DMS53 (cell line): Measurements from ENCODE around the gene CADM1.

Source experiments
- DNase-seq: peaks from one replicate; lab custom pipeline; 2025; lab: John Stamatoyannopoulos, UW

CADM1 gene

DNA sequence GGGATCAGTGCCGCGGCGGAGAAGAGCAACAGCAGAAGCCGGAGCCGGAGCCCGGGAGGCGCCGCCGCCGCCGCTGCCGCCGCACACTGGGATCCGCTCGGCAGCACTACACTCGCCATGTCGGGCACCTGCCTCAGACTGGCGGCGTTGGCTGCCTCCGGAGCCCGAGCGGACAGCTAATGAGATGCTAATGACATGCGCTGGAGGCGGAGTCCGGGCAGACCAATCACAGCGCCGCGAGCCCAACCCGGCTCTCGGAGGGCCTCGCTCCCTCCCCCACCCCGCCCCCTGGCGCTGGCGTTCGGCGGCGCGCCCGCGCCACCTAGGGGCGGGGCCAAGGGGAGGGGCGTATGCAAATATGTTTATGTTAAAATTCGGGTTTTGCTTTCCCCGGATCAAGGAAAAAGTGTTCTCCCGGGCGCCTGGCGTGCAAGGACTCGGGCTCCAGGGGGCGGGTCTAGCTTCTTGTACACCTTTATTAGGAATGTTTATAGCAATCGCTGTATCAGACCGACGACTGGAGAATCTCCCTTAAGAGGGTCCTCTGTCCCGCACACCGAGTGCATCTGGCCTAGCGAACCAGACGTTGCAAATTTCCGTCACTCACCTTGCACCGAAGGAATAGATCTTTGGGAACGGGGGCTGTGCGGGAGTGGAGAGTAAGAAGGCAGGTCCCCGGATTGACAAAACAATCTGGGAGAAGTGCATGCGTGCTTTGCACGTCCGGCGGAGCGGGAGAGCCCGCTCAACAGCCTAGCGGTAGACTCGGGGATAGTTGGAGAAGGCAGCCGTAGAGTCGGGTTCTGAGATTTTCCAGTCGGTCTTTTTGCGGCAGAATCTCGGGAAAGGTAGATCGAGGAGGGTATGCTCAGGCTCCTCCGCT lies at the start of gene CADM1:
TSS of gene CADM1 (minus strand) at position 140 of the 883 bp plus-strand sequence.
- DNase-seq = peak; percentile 99

DNA sequence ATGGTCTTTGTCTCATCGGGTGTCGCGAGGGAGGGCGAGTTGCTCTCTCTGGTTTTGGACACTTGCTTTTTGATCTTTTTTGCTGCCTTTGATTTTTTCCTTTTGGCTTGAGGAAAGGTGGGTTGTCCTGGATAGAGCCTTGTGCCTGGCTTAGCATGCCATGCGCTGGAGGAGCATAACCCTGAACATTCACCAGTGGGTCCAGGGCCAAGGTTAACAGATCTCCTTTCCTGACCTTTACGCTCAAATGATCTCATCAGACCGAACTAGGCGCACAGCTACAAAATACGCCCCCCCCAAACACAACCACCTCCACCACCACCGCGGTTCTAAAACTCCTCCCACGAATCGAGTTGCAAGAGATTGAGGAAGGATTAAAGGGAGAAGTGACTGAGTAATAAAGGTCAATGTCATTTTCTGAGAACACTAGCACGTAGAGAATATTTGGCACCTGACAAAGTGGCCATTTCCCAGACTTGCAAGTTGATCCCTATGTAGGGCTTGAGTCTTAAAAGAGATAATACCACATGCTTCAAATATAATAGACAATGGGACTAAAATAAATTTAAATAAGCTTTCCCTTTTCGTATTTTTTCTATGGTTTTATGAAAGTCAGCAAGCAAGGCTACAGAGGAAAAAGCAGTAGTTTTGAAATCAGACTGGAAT lies 48.7 kb upstream of the CADM1 start:
- DNase-seq = no peak

DNA sequence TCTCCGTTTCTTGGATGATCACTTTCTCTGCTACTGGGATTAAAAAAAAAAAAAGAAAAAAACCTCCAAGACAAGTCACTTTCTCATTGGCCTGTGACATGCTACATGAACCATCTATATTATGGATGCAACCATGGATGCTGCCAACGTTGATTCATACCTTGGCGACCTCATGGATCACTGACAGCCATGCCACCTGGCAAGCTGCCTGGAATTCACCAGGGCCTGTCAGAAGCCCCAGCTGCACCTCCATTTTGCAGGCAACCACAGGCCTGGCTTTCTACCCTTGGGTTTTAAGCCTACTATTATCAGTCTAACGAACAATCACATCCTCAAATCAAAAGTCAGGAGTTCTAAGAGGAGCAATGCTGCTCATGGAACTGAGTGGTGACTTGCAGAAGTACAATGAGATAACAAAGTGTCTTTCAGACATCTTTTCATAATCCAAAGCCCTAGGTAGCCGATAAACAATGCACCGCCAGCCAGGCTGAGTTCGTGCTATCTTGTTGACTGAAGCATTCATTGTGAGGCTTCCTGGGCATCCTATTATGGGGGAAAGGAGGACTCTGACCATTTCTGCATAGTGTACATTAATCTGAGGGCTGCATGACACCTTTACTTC lies 48.0 kb upstream of the CADM1 start:
- DNase-seq = peak; percentile 66

DNA sequence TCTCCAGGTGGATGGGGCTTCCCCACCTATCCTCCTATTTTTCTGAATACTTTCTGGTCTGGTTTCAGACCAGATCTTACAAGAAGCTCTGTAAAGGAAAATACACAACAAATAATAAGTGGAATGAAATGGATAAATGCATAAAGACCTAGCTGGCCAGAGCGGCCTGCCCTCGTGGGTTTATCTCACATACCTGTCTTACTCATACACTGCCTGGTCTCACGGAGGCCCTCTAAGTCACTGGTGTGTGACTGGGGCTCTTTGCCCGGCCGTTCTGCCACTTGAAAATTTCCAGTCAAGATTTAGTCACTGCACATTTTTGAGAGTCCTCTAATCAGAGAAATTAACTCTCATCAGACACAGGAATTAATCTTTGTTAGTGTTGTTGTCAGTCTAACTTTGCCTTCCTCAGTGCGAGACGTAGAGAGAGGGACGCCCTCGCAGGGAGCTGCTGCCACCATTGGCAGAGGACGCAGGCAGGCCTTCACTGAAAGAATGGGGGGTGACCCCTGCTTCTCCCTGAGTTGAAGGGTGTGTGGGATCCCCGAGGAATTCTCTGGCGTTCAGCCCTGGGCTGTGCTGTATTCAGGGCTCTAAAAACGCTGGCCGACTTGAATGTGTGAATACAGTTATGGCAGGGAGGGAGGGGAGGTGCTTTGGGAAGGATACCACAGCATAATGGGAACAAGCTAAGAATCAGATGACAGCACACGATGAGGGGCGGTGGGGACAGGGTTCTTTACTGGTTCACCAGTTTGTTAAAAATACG lies 46.3 kb upstream of the CADM1 start:
- DNase-seq = peak; percentile 62

DNA sequence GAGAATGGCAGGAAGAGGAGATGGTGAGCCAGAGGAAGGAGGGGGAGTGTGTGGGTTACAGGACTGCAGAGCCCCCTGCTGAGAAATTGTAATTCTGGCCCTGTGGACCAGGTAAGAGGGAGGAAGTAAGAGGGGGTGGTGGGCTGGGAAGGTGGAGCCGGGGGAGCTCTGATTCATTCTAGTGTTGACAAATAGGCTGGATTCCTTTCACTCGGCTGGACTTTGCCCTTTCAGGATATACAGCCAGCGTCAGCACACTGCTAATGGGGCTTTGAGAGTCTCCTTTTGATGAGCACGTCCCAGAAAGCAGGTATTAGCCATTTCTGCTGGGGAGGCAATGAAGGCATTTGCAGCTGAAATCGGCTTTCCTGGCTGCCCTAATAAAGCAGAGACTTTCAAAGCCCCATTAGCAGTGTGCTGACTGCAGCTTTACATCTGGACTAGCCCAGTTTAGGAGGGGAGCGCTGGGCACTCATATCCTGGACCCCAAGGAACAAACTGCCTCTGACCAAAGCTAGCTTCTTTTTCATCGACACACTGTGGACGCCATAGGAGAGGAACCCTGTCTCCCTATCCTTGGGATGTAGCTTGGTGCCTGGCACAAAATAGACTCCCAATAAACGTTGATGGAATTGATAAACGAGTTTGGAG lies 44.8 kb upstream of the CADM1 start:
- DNase-seq = peak; percentile 97

DNA sequence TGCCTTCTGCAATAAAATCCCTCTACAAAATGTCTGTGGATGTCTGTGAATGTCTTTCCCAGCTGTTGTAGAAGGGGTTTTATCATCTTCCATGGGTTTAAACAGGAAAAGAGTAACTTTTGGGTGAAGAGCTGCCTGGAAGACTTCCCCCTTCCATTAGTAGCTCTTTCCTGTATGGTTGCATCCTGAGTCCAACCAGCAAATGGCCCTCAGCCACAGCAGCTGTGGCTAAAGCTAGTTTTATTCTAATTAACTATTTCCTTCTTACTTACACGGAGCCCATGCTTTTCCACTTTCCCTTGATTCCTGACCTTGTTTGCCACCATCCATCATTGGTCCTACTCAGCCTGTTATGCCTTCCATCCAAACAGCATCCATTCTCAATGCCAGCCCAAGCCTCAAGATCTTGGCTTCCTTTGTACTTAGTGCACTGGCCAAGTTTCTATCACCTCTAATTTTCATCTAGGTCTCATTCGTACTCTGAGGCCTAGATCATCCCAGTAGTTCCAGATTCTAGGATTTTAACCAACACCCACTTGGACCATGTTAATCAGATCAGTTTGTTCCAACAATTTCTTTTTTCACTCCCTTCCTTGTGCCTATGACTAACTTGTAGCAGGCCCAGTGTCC lies 41.5 kb upstream of the CADM1 start:
- no peak for DNase-seq

DNA sequence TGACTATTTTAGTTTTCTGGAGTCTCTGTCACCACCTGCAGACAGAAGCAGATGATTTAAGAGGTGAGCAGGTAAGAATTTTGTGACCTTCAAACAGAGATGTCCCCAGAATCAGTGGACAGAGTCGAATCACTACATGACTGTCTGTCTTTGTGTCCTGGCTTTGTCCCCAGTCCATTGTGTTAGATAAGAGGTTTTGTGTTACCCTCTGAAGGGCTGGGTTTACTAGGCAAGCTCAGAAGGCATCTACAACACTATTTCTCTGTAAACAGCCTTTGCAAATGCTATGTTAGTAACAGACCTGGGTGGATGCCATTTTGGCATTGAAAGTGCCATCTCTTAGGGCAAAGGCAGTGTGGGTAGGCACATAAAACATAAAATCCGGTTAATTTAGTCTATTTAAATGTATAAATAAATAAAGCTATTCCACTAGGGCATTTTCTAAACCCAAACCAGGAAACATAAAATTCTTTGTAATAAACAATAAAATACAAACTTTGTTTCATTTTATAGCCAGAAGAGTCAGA lies 40.3 kb upstream of the CADM1 start:
- peak; percentile 61 for DNase-seq

DNA sequence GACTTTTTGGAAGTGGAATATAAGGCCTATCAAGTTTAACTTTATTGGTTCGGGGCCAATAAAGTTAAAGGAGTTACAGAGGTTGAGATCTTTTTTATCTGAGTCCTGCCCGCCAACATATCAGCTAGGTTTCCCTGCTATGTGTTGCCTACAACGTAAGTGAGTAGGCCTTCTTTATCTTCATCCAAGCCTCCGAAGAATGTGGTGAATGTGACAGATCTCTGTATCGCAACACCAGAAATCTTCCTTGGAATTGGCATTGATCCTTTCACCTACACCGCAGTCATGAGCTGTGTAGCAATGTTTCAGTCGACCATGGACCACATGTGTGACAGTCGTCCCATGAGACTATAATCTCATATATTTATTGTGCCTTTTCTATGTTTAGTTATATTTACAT lies 37.3 kb upstream of the CADM1 start:
- DNase-seq = no peak

DNA sequence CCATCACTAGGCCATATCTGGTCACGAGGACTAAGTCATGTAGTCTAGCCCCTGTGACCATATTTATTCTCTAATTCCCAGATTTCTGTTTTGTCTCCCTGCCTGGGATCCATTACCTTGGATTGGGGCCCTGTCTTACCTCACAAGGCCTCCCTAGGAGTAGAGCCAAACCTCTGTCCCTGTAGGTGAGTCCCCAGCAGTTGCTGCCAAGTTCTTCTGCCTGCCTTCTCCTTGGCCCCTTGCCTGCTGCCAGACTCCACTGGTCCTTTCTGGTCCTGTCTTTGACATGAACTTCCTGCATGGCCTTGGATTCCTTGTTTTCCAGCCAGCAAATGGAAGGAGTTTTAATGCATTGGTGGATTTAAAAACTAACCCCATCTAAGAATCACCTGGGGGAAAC lies 35.6 kb upstream of the CADM1 start:
- no peak for DNase-seq

DNA sequence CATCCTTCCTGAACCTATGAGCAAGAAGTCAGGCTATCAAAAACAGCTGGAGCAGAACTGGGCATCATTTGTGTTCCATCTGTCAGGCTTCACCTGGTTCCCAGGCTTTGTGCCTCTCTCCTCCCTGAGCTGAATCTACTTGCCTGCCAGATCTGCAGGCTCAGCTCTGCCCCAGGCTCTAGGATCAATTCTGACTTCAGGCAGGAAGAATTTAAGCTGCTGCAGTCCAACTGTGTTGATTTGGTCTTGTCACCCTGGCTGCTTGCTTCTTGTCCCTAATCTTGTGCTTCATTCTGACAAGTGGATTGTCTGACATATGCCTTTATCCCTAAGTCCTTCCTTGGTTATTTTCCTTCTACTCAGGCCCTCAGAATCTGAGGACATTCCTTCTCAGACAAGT lies 31.6 kb upstream of the CADM1 start:
- DNase-seq = no peak

DNA sequence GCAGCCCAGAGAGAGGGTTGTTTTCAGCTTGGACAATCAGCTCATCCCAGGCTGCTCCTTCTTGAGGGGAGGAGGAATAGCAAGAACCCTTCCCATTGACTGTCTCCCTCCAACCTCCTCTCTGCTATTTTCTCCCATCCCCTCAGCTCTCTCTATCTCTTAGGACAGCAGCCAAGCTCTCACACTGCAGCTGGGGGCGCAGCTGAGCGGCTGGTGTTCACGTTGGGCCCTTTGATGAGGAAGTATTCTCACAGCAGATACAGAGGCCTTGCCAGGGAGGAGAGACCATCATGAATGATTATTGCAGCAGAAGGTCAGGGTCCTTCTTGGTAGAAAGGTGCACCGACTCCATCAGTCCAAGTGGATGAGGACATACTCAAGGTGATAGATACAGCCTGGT lies 26.5 kb upstream of the CADM1 start:
- peak; percentile 53 for DNase-seq

DNA sequence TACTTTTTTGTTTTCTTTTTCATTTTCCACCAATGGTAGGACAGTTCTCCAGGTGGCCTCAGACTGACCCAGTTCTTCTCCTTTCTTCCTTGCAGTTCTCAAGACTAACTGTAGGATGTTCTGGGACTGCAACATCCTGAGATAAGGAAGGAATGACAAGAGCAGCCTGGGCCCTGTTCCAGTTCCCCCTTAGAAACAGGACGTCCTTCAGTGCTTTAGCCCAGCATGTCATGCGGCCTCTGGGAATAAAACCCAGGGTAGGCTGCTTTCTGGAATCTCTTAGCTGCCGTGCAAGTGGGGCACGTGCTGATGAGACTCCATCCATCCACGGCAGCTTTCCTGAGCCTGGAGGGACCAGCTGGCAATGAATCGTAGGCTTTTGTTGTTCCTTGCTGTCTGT lies 24.0 kb upstream of the CADM1 start:
- peak; percentile 45 for DNase-seq

DNA sequence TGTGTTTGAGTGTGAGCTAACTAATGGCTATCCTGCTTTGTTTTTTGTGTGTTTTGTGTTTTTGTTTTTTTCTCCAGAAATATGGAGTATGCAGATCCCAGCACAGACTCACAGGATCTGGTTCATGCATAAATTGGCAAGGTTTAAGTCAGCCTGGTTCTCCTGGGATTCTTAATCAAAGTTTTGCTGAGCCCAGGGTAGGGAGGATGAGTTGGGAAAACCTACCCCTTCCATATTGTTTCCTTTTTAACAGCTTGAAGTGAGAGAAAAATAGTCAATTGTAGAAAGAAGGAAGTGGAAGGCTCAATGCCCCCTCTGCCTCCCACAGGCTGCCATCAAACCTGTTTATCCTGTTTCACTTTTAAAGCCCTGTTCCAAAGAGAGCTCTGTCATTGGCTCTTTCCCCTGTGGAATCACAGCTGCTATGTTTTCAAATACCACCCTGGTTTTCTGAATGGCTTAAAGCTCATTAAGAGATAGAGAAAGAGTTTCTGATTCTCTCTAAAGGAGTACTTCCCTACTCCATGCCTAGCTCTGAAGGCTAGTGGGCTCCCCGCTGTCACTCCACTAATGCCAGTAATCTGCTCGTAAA lies 23.4 kb upstream of the CADM1 start:
- DNase-seq = peak; percentile 93

DNA sequence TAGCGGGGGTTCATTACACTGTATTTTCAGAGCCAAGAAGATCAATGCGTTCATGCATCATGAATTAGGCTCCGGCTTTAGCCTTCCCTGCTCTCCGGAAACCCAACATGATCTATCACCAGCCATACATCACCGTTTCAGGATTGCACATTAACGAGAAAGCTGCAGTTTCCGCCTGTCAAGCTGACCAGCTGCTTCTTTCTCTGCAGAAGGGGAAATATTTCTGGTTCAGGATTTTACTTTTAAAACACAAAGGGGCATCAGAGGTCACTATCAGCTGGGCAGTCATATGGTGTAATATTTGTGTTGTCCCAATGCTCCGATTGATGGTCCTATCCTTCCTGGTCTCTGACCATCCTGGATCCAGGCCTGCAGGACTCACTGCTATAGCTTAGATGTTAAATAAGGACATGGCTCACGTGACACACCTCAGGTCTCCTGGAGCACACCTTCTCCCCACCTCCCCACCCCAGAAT lies 21.4 kb upstream of the CADM1 start:
- no peak for DNase-seq

DNA sequence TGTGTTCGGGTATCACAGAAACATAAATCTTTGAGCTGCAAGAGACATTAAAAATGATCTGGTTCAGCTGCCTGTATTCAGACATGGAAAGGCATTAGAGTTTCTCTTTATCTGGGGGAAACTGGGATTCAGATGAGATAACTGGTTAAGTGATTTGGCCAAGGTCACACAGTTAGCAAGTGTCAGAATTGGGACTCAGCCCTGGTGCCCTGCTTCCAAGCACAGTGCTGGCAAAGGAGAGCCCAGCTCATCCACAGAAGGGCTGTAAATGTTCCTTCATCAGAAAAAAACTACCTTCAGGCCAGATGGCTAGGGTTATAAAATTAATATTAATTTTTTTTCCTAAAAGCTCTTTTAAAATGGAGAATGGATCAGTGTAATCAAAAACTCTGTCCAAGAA lies 20.4 kb upstream of the CADM1 start:
- no peak for DNase-seq

DNA sequence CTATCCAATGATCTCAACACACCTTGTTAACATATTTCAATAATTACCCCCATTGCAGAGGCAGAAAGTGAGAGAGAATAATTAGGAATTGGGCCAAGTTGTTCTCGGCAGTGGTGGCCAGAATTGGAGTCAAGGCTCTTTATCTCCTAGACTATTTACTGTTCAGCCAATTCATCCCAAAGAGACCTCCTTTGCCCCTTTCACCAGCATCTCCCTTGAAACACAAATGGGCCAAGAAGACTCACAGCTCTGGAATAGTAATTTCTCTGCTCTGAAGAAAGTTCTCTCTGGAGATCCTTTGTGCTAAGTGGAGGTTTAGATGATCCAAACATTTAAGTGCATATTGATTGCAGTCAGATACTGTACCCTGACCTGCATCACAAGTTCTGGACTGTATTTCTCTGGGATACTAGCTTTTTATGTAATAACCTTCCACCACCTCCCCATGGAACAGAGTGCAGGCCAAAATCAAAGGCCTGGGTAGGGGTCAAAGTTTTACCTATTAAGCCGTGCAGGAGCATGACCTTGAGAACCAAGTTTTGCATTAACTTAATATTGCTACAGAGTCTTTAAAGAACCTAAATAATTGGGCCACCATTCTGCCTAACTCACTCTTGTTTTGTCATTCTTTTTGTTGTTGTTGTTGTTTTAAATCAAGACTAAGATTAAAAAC lies 19.6 kb upstream of the CADM1 start:
- DNase-seq = no peak

DNA sequence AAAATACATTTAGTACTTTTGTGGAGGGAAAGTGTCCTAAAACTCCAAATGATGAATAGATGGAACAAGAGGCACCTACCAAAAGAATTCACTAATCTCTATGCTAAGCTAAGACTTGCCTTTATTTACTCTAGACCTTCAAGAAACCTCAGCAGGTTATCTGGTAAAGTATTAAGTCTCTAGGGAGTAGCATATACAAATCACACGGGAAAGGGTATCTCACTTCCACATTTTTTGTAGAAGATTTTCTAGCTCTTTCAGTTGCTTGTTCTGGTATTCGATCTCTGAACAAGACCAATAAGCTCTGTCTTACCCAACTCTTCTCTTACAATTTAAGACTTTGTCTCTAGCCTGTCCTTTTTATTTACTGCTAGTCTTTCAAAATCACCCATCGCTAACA lies 18.1 kb upstream of the CADM1 start:
- no peak for DNase-seq

DNA sequence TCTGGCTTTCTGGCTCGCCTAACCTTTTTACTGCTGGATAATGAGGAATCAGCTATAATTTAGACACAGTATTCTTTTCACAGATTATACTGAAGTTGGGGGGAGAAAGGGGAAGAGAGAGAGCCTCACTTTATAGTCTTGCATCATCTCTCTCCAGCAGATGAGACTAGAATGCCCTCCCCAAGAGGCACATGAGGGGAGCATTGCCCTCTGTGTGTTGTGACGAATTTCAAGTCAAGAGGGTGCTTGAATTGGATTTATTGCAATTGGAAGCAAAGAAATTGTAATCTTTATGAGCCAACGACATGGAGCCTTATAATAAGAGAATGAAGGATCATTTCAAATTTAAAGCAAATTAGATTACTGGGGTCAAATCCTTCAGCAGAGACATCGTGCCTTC lies 17.6 kb upstream of the CADM1 start:
- no peak for DNase-seq

DNA sequence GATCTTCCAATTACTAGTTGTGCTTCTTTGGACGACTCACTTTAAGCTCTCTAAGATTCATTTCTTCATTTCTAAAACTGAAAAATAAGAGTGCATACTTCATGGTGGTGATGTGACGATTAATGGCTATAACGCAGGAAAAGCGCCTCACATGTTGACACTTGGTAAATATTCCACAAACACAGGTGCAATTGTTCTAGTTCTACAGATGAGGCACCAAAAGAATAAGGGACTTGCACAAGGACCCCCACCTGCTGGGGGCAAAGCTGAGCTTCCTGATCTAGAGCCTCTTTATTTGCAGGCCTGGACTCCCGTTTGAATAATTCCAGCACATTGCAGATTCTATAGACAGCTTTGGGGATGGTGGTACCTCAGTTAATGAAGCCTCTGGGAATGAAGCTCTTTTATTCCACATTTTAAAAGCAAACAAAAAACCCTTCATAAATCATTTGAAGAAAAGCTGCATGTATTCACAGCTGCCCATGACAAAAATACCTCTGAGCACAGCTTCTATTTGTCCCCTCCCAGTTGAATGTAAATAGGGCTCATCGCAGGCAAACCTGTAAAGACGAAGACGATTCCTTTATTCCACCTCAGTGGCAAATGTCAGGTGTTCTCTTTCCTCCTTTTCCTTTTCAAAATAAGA lies 14.9 kb upstream of the CADM1 start:
- peak; percentile 79 for DNase-seq
